ENCODE results near the gene ANKRD29. TPM values are rescaled to one million over a fixed set of nuclear protein-coding genes. Genes with fewer than 3 reads are reported as not detected.

ANKRD29 gene
- total and polyA plus RNA-seq, 2 of the 4 experiments (the other 2 are of a cell fraction): 0.18 to 0.31 TPM

DNA sequence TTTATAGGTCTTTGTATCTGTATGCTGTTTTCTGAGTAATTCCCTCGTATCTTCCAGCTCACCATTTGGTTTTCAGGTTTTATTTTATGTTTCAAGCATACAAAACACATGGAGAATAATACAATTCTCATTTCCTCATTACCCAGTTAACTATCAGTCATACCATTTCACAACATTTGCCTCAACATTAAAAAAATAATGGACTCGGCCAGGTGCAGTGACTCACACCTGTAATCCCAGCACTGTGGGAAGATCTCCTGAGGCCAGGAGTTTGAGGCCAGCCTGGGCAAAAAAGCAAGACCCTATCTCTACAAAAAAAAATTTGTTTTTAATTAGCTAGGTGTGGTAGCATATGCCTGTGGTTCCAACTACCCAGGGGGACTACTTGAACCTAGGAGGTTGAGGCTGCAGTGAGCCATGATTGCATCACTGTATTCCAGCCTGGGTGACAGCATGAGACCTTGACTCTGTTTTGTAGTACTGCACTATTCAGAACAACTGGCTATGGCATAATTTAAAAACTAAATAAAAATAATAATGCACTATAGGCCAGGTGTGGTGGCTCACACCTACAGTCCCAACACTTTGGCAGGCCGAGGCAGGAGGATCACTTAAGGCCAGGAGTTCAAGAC, 96.7 kb downstream of the ANKRD29 start:
- POLR2A ChIA-PET (ENCODE audit: unreplicated experiment): no interaction called here
- dilution Hi-C loops (cut with HindIII; ENCODE audit: low sequenced_read_pairs, unreplicated experiment): no loop called here

More for the DNA sequence above, 96.7 kb downstream of the ANKRD29 start:
- no peak overlapping the region for H2AK5ac ChIP-seq (ENCODE audit: low read depth, low read length)
- no peak overlapping the region for H2BK15ac ChIP-seq (ENCODE audit: low read depth, low read length)
- H2BK120ac ChIP-seq (ENCODE audit: low read depth, low read length): no peak overlapping the region
- no peak overlapping the region for H4K8ac ChIP-seq (ENCODE audit: low read depth in 2 of 2, low read length in 2 of 2)
- ATAC-seq (ENCODE audit: low read depth): no peak
- H3K18ac ChIP-seq (ENCODE audit: low read depth, low read length): no peak overlapping the region
- peaks cover 17% of the 10 kb centered on the region; the same call in 1 of the 2 replicates for H4K20me1 ChIP-seq (ENCODE audit: insufficient read depth, low read length)
- H3K14ac ChIP-seq (replicated peaks; ENCODE audit: low read depth, low read length): no peak overlapping the region
- BruUV-seq (replicated peaks): no TSS peak
- no peak overlapping the region for H4K91ac ChIP-seq (ENCODE audit: insufficient read depth, low read depth, low read length)
- H3K9me3 ChIP-seq (ENCODE audit: control insufficient read depth, insufficient read depth, low read length): no peaks in the 10 kb centered on the region
- H3K36me3 ChIP-seq (ENCODE audit: control insufficient read depth, insufficient read depth, low read length): peaks cover 29% of the 10 kb centered on the region
- CTCF ChIA-PET: no interaction called here
- intact Hi-C loops (cut with micrococcal nuclease) (no loop called here), in situ Hi-C loops (cut with MboI; ENCODE audit: low sequenced_read_pairs) (no loop called here)
- no peak overlapping the region for H4K5ac ChIP-seq (ENCODE audit: low read depth, low read length)
- no peak overlapping the region for H2BK20ac ChIP-seq (ENCODE audit: low read depth, low read length)
- no peak for DNase-seq
- no peak overlapping the region for H3K23ac ChIP-seq (ENCODE audit: low read depth, low read length)
- no peaks in the 10 kb centered on the region for H3K4me1 ChIP-seq (ENCODE audit: control insufficient read depth, insufficient read depth, low read length)
- no peak for TF ChIP-seq RAD21 (IDR thresholded peaks at IDR 0.05; ENCODE audit: low read length)
- TF ChIP-seq CEBPB (IDR thresholded peaks at IDR 0.05; ENCODE audit: low read depth, low read length): 0 out of 2 replicates have a peak, but pooled peaks have one; percentile 1
- no peak overlapping the region for H3K4ac ChIP-seq (ENCODE audit: low read depth, low read length)
- no peak overlapping the region for H2AK9ac ChIP-seq (replicated peaks; ENCODE audit: low read depth, low read length, poor library complexity)
- peaks cover 6 to 14% of the 10 kb centered on the region in 2 experiments; a peak in 1 of 4 replicates for H3K79me1 ChIP-seq (ENCODE audit: low read depth in 1 of 2, low read length in 2 of 2)
- no peak overlapping the region for H2AFZ ChIP-seq (replicated peaks; ENCODE audit: low read length, poor library complexity)
- no peak overlapping the region for H3K4me2 ChIP-seq (ENCODE audit: low read depth, low read length)
- WGBS, 2 experiments (ENCODE audit: extremely low coverage in 2 of 2, insufficient read length in 1 of 2): no CpG with 5 or more reads among the region's 3 CpGs
- H3K27me3 ChIP-seq (ENCODE audit: control insufficient read depth, insufficient read depth, low read length): no peaks in the 10 kb centered on the region
- H3K4me3 ChIP-seq (ENCODE audit: insufficient read depth, low read depth, low read length): no peak overlapping the region
- no peak overlapping the region for H3K9ac ChIP-seq (ENCODE audit: low read depth, low read length)
- no peak overlapping the region for H3K27ac ChIP-seq (ENCODE audit: insufficient read depth, low read length)
- no peak overlapping the region for H3K56ac ChIP-seq (ENCODE audit: extremely low read depth, insufficient read depth, low read length)
- no peak overlapping the region for H2BK5ac ChIP-seq (ENCODE audit: low read depth, low read length, poor library complexity, severe bottlenecking)
- H3K9me1 ChIP-seq (ENCODE audit: insufficient read depth, low read length): no peaks in the 10 kb centered on the region

Data from IMR-90 (cell line).